ENCODE results near the gene EVA1C.
"Not testable (repeated sequence)": the region's sequence is repeated elsewhere in the genome, so short reads cannot be mapped to it uniquely, and the experiment has no call there.

Gene EVA1C

DNA sequence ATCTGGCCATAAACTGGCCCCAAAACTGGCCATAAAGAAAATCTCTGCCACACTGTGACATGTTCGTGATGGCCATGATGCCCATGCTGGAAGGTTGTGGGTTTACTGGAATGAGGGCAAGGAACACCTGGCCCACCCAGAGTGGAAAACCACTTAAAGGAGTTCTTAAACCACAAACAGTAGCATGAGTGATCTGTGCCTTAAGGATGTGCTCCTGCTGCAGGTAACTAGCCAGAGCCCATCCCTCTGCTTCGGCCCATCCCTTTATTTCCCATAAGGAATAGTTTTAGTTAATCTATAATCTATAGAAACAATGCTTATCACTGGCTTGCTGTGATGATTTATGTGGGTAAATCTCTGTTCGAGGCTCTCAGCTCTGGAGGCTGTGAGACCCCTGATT lies 50.1 kb downstream of the EVA1C start:
- not testable (repeated sequence) for DNase-seq (ENCODE audit: low spot score)

DNA sequence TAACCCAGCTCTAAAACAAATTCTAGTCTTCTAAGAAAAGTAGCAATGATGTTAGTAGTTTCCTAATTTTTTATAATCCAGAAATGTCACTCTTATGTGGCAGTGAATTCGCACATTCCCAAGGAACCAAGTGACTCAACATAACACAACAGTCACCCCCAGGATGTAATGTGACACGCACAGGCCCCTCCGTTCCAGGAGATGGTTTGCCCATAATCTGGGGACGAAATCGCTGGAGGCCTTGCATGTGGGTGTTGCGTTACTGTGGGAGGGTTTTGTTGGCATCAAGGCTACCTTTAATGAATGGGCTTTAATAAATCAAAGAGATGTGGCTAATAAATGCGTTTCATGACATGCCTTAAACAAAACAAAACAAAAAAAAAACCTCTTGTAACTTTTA lies 50.9 kb downstream of the EVA1C start:
- DNase-seq (ENCODE audit: low spot score): peak; percentile 84

DNA sequence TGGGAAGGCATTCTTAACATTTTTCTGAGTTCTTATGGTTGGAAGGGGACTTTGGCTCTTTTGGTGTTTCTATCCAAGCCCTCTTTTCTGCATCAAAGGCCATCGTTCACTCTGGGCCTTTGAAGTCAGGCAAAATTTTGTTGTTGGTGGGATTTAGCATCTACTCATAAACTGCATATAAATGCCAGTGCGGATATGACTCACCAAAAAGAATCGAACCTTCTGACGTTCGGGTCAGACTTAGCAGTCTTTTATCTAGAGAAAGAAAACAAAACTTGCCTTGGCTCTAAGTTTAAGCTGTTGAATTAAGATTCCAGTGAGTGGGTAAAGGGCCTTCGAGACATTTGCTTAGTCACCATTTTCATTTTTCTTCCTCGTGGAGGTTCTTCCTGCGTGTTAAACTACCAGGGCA lies 51.4 kb downstream of the EVA1C start:
- DNase-seq (ENCODE audit: low spot score): peak; percentile 86

DNA sequence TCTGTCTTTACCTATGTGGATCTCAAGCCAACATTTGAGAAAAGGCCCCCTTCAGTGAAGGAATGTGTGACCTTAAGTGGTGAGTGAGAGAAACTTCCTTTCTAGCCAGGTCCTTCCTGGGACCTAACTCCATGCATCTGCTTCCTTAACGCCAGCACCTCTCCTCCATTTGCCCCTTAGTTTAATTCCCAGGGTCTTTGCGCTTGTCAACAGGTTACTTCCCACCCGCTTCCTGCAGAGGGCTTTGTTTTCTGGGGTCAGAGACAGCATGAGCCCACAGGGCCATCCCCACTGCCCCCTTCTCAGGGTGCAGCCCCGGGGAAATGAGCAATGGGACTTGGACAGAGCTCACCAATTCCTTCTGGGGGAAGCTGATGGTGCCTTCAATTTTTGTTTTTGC lies 54.8 kb downstream of the EVA1C start:
- DNase-seq (ENCODE audit: low spot score): no peak

DNA sequence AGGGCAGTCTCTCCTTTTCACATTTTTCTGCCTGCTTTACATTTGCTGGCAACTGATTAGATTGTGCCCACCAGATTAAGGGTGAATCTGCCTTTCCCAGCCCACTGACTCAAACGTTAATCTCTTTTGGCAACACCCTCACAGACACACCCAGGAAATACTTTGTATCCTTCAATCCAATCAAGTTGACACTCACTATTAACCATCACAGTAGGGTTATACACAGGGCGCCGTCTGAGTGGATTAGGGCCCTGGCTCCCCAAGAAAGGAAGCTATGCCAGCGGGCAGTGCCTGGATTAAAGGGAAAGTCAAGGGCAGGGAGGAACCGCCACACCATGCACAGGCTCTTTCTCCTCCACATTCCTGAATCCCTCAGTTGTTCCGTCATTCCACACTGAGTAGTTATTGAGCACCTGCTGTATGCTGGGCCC lies 56.2 kb downstream of the EVA1C start:
- no peak for DNase-seq (ENCODE audit: low spot score)

DNA sequence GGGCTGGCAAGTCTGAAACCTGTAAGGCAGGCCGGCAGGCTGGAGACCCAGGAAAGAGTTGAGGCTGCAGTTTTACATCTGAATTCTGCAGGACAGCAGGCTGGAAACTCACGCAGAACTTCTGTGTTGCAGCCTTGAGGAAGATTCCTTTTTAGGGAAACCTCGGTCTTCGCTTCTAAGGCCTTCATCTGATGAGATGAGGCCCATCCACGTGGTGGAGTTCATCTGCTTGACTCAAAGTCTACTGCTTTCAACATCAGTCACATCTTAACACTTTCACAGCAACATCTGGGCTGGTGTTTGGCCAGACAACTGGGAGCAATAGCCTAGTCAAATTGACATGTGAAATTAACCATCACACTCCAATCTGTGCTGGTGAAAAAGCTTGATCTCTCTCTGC lies 57.1 kb downstream of the EVA1C start:
- no peak for DNase-seq (ENCODE audit: low spot score)

DNA sequence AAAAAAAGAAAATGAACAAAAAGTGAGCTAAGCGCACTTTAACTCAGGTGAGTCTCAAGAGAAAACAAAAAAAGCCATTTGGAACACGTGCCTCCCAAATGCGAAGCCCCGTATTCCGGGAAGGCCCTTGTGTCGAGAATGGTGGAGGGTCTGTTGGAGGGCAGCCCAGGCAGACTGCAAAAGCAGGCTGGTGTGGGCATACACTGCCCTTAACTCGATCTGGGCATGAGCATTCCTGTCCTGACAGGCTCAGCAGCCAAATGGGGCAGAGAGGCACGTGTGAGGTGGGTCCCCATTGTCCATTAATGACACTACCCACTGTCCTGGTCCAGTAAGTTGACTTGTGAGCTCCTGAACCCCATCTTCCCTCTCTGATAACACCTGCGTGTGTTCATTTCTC lies 57.7 kb downstream of the EVA1C start:
- no peak for DNase-seq (ENCODE audit: low spot score)

DNA sequence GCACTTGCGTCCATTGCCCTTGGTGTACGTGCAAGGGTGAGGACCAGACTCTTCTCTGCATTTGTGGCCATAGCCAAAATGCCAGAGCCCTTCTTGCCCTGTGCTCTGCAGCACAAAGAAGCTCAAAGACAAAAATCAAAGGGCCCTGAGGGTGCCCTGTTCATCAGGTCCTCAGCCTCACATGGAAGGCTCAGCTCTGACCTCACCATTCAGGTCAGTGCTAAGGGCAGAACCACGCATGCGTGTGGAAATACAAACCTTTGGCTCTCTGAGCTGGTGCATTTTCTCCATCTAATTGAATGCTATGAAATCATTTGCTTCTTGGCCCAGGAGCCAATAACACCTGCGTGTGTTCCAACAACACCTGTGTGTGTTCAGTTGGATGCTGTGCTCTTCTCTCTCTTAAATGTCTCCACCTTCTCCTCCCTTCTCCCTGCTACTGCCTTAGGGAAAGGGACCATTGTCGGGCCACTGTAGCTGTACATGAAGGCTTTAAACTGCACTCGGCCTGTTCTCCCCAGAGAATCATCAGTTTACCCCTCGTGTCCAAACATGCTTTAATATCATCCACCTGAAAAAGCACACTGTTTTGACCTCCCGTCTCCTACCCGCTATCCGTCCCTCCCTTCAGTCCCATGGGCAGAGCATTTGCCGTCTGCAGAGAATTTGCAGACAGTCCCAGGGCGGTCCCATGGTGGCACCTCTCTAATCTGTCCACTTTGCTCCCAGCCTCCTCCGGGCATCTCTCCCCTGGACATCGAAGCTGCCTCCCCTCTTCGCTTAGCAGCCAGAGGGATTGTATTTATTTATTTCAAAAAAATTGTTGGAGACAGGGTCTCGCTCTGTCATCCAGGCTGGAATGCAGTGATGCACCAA lies 60.6 kb downstream of the EVA1C start:
- DNase-seq (ENCODE audit: low spot score): no peak

DNA sequence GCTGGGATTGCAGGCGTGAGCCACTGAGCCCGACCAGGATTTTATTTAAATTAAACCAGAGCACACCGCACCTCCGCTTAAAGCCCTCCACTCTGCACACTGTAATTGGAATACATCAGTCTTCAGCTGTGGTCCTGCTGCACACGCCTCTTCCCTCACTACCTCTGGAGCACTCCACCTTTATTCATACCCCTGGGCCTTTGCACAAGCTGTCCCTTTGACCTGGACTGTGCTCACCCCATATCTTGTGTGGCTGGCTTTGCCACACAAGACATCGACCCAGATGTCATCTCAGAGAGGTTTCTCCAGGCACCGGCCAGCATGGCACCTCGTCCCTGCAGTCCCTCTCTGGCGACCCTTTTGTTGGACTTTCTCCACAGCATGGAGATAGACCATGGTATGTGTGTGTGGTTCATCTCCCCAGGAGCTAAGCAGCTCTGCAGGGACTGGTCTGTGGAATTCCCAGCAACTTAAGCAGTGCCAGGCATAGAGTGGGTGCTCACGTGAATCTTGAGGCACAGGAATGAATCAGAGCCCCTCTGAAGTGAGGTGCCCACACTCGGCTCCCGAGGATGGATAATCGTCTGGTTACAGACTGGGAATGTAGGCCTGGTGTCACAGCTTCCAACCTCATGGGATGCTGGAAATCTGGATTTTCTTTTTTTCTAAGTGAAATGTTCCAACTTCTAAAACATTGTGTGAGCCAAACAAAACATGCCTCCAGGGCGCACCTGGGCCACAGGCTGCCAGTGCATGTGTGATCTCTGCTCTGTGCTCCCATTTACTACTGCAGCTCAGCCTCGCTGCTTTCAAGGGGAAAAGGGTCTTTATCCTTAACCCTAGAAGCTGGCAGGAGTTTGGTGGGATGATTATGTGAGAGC lies 61.9 kb downstream of the EVA1C start:
- DNase-seq (ENCODE audit: low spot score): no peak

DNA sequence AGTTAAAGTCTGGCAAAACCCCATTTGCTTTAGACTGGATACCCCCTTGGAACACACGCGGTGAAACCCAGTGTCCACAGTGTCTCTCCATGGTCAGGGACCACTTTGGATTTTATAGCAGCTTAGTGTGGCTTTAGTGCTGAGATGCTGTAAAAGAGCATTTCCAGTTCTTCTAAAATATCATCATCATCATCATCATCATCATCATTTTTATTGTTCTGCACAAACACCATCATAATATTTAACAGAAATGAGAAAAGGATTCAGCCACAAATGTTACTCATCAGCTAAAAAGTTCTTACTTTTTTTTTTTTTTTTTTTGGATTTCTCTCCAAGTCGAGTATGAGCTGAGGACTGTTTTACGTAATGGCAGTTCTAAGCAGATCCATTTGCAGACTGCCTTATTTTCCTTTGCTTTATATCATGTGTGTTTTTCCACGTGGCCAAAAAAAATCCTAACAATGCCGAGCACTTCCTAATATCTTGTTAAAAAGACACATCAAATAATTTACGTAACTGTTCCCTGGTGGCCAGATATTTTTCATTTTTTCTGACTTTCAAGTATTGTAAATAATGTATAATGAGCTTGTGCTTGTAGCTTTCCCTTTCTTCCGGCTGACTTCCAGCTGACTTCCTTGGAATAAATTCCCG lies 62.8 kb downstream of the EVA1C start:
- peak; percentile 24 for DNase-seq (ENCODE audit: low spot score)

DNA sequence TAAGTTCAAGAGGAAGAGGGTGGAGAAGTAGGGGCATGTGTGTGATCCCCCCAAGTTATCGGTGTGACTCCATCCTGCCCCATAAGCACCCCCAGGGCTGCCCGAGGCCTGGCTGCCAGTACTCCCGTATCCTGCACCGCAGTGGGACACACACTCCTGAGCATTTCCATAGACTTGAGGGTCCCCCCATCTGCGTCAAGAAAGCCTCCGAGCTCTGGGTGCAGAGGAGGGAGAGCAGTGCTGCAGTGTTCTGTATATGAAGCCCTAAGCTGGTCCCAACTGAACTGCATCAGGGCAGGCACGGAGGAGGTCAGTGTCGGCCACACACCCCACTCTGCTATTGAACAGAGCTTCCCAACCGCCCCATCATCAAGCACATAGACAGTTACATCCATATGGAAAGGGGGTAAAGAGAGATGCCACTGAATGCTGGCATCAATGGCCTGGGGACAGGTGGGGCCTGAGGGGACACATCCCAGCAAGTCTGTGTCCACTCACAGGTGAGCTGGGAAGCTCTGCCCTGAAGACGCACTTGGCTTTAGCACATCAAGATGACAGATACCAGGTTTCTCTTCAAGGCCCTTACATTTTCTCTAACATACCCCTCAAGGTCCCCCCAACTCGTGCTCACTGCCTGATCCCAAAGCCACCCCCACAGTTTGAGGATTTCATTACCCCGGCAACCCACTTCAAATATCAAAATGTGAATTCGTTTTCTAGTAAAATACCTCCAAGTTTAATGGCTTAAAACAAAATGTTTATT lies 64.3 kb downstream of the EVA1C start:
- no peak for DNase-seq (ENCODE audit: low spot score)

DNA sequence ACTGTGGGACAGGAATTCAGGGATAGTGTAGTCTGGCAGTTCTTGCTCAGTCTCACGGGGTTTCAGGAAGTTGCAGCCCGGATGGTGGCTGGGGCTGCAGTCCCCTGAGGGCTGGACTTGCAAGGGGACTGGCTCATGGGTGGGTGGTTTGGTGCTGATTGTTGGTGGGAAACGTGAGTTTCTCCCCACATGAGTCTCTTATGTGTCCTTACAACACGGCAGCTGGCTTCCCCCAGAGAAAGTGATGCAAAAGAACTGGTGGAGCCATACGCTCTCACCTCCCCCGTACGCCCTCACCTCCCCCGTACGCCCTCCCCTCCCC lies 64.9 kb downstream of the EVA1C start:
- DNase-seq (ENCODE audit: low spot score): no peak

DNA sequence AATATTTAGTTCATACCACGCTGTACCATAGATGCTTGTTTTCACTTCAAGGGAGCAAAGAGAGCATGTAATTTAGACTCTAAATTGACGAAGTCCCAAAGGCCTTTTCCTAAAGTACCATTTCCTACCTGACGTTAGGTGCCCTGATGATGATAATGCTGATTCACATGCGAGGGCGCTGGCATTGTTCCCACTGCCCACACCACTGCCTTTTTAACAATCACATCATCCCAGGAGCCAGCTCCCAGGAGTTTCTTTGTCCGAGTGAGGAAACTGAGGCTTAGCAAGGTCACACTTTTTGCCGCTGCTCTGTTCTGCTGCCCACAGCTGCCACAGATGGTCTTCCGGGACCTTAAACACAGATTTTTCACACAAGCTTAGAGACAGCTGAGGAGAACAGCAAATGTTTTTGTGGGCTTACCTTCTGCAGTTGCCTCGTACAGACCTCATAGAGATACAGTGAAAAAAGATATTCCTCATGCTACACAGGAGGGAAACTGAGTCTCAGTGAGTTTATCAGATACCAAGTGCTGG lies 69.4 kb downstream of the EVA1C start:
- DNase-seq (ENCODE audit: low spot score): no peak

DNA sequence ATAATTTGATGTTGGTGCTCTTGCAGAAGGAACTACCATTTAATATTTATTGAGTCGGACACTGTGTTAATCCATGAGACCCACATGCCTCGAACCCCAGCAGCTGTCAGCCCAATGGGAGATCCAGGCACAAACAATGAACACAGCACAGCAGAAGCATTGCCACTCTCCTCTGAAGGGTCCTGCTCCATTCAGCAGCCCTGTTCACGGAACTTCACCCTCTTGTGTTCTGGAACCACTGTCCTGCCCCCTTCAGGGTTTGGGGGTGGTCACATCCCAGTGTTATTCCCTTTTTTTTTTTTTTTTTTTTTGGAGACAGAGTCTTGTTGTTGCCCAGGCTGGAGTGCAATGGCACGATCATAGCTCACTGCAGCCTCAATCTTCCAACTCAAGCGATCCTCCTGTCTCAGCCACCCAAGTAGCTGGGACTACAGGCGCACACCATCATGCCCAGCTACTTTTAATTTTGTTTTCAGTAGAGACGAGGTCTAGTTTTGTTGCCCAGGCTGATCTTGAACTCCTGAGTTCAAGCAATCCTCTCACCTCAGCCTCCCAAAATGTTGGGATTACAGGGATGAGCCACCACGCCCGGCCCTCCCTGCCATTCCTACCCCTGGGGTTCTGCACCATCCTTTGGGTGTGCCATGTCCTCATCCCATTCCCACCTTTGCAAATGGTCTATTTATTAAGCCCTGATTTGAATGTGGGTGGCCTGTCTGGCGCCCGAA lies 70.2 kb downstream of the EVA1C start:
- no peak for DNase-seq (ENCODE audit: low spot score)

DNA sequence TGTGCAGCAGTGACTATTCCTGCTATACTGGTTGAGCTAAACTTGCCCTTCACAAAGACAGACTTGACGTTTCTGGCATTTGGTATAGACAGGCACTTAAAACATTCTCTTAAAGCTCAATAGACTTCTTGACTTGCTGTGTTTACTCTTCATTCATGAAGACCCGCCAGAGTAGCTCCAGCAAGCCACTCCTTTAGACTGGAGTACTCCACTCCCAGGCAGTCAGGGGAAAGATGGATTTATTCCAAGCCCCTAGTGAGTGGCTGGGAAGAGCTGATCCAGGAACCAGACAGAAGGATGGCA lies 70.7 kb downstream of the EVA1C start:
- no peak for DNase-seq (ENCODE audit: low spot score)

DNA sequence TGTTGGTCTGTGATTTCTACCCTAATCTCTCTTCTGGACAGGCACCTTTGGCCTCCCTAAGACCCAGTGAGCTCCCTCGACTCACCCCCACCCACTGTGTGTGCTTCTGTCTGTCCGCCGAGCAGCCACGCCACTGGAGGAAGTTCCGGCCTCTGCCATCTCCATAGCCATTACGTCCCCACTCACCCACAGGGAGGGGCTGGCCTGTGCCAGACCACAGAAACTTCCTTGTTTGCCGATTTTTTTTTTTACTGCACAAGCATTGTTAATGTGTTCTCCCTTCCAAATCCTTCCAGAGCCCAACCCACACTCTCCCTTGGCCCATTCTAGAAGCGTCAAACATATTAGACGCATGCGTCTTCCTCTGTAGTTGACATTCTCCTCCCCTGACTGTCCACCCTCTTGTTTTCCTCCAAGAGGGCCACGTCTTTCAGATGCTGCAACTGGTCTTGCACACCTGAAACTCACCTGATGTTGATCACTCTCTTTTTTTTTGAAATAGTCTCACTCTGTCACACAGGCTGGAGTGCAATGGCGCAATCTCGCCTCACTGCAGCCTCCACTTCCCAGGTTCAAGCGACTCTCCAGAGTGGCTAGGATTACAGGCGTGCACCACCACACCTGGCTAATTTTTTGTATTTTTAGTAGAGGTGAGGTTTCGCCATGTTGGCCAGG lies 72.3 kb downstream of the EVA1C start:
- DNase-seq (ENCODE audit: low spot score): no peak

DNA sequence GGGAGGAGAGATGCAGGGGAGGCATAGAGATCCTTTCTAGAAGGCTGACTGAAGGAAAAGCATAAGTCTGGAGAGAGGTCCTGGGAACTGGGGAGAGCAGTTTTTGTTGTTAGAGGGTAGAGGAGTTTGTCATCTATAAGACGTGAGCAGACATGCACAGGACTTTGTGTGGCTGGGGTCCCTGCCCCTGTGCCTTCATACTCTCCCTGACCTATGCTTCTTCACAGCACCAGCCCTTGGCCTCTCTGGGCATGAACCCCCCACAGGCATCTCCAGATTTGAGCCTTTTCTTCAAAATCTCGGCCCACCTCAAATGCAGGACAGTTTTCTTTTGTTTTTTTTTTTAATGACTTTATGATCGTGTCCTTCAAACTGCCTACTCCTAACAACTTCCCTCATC lies 79.9 kb downstream of the EVA1C start:
- DNase-seq (ENCODE audit: low spot score): no peak

DNA sequence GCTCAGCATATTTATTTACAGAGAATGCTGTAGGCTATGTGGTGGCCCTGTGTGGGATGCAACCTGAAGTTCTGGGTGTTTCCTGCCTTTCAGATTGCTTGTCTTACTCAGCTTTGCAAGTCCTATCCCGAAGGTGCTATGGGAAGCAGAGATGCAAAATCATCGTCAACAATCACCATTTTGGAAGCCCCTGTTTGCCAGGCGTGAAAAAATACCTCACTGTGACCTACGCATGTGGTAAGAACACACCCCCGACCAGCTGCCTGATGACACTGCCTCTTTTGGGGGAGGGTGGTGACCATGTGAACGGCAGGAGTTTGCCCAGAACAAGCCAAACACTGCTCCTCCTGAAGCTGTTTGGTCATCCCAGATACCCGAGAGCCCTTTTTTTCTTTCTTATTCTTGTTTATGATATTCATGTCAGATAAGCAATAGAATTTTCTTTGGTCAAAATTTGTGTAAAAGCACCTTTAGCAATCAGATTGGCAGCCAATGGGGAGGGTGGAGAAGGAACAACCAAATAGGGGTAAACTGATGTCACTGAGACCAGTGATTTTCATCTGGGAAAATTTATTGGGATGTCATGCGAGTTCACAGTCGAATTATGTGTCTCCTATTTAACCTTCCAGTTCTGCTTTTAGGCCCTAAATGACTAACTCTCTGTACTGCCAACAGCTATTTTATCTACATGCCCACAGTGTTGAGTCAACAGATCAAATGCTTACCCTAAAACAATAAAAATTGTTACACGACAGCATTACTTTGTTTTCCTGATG lies 82.6 kb downstream of the EVA1C start:
- DNase-seq (ENCODE audit: low spot score): no peak

DNA sequence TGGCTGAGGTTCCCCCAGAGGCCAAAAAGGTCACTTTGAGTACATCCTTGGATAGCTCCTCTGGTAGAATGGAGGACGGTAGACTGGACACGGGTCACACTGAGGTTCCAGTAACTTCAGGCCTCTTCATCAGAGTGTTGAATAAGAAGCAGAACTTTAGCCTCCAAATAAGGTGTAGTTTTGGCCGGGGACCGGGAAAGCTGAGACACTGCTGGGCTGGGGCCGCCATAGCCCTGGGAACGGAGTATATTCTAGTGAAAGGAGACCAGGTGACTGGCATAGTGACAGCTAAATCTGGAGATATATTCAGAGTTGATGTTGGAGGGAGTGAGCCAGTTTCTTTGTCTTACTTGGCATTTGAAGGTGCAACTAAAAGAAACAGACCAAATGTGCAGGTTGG lies 84.1 kb downstream of the EVA1C start:
- no peak for DNase-seq (ENCODE audit: low spot score)

Measured in COLO829 (cell line).